Measurements from ENCODE around the gene ABHD8. TPM values are rescaled to one million over a fixed set of nuclear protein-coding genes. Genes with fewer than 3 reads are reported as not detected.

ABHD8 gene
- total RNA-seq, 1 experiment from 2014 or later = 13.2 TPM

DNA sequence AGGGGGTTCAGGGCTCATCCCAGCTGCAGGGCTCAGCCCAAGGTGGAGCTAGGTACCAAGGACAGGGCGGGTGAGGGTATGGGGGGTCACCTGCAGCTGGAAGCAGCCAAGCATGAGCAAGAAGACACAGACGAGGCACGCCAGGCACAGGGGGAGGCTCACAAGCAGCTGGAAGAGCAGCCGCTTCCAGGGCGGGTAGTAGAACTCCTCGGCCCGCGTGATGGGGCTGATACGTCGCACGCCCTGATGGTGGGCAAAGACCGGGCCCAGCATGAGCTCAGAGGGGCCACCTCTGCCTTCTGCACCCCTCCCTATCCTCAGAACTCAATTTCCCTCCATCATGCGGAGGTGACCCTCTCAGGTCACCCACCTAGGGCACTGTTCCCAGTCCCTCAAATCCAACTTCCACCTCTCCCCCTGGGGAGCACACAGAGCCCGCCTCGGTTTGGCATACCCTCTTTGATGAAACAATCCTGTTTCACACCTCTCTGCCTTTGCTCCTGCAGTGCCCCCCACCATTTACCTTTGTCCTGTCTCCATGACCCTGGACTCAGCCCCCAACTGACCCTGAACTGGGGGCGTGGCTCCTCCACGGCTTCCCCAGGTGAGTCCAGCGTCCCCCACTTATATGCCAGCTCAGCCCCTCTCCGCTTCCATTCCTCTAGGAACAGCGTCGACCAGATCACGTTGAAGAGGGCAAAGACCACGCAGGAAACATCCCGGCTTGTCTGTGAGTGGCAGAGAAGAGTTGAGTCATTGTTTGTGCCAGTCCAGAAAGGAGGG lies 27.2 kb upstream of the ABHD8 start:
- Mint-ChIP-seq H3K9me3 (peaks cover 5% of the 10 kb centered on the region), H3K4me1 (peaks cover 30% of the 10 kb centered on the region), H3K4me3 (peak overlapping the region; percentile 59), H3K36me3 (peaks cover 11% of the 10 kb centered on the region), H3K27ac (peak overlapping the region; percentile 30; the same call in 1 of the 2 replicates), H3K27me3 (ENCODE audit: low read depth) (peaks cover 5% of the 10 kb centered on the region)
- DNase-seq (ENCODE audit: low spot score) (no peak), ATAC-seq (no peak)
- TF ChIP-seq, protein P1, sequence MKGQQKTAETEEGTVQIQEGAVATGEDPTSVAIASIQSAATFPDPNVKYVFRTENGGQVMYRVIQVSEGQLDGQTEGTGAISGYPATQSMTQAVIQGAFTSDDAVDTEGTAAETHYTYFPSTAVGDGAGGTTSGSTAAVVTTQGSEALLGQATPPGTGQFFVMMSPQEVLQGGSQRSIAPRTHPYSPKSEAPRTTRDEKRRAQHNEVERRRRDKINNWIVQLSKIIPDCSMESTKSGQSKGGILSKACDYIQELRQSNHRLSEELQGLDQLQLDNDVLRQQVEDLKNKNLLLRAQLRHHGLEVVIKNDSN (CRISPR knock-in tag; IDR thresholded peaks at IDR 0.05) = no peak
- TF ChIP-seq JUN (CRISPR knock-in tag; IDR thresholded peaks at IDR 0.05) (no peak), FOXK1 (CRISPR knock-in tag; IDR thresholded peaks at IDR 0.05) (no peak)
- ChIA-PET CTCF (interaction anchor here (0.9 to 1.6 kb wide), 4 partner anchors 9 to 111 kb away, joined by 3 read pairs; partner anchors contain the start of gene MVB12A), POLR2A (interaction anchor here (0.6 kb wide), 1 partner anchor 69 kb away, joined by 3 read pairs; no protein-coding TSS in a partner anchor)

DNA sequence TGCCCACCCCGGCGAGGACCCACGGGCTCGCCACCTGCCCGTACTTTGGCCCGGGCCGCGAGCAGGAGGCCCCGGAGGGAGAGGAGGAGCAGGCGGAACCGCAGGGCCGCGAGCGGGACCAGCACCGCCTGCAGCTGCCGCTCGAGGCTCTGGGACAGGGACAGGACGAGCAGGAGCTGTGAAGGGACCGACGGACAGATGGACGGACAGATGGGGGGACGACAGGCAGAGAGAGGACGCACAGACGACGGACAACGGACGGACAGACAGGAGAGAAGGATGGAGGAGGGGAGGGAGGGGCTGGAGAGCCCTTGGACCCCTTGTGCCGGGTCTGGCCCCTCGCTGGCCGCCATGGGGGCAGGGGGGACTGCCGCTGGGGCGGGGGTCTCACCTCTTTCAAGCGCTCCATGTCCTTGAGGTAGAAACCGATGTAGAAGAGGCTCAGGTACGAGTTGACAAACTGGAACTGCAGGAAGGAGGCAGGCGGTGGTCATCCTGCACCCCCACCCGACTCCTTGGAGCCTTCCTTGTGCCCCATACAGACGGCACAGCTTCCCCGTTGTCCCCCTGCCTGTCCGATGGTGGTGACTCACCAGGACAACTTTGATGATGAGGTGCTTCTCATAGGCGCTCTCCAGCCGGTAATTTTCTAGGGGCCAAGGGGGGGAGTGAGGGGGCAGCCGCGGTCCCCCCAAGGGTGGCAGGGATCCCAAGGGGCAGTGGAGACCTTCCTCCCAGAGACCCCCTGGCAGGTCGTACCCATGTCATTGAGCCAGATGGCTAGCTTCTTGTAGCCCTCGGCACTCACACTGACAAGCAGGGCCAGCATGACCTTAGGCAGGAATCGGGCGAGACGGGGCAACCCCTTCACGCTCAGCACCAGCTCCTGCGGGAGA lies 26.4 kb upstream of the ABHD8 start:
- Mint-ChIP-seq H3K36me3 (peaks cover 11% of the 10 kb centered on the region), H3K4me1 (peaks cover 24% of the 10 kb centered on the region), H3K4me3 (peak overlapping the region; percentile 59), H3K27ac (no peak overlapping the region), H3K27me3 (ENCODE audit: low read depth) (peaks cover 5% of the 10 kb centered on the region), H3K9me3 (peaks cover 5% of the 10 kb centered on the region)
- POLR2A ChIA-PET = interaction anchor here (0.5 to 1.2 kb wide), 3 partner anchors 20 to 87 kb away, joined by 3 to 5 read pairs (median 4); partner anchors contain the start of gene DDA1
- ATAC-seq (no peak), DNase-seq (ENCODE audit: low spot score) (no peak)
- TF ChIP-seq SOX15 (CRISPR knock-in tag; IDR thresholded peaks at IDR 0.05) (no peak), JUN (CRISPR knock-in tag; IDR thresholded peaks at IDR 0.05) (no peak), RORB (CRISPR knock-in tag; IDR thresholded peaks at IDR 0.05) (no peak), FOXP1 (CRISPR knock-in tag; IDR thresholded peaks at IDR 0.05; ENCODE audit: borderline replicate concordance) (peak; percentile 64; the same call in 1 of the 2 replicates), TEAD1 (CRISPR knock-in tag; IDR thresholded peaks at IDR 0.05) (no peak), SMAD3 (CRISPR knock-in tag; IDR thresholded peaks at IDR 0.05; ENCODE audit: borderline replicate concordance) (0 out of 2 replicates have a peak, but pooled peaks have one; percentile 6), SMAD4 (CRISPR knock-in tag; IDR thresholded peaks at IDR 0.05) (no peak)
- TF ChIP-seq, protein P2, sequence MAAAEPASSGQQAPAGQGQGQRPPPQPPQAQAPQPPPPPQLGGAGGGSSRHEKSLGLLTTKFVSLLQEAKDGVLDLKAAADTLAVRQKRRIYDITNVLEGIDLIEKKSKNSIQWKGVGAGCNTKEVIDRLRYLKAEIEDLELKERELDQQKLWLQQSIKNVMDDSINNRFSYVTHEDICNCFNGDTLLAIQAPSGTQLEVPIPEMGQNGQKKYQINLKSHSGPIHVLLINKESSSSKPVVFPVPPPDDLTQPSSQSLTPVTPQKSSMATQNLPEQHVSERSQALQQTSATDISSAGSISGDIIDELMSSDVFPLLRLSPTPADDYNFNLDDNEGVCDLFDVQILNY (CRISPR knock-in tag; IDR thresholded peaks at IDR 0.05) = peak; percentile 76; the same call in 1 of the 2 replicates
- TF ChIP-seq, protein P3, sequence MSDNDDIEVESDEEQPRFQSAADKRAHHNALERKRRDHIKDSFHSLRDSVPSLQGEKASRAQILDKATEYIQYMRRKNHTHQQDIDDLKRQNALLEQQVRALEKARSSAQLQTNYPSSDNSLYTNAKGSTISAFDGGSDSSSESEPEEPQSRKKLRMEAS (CRISPR knock-in tag; IDR thresholded peaks at IDR 0.05) = peak; percentile 5
- TF ChIP-seq, protein P4, sequence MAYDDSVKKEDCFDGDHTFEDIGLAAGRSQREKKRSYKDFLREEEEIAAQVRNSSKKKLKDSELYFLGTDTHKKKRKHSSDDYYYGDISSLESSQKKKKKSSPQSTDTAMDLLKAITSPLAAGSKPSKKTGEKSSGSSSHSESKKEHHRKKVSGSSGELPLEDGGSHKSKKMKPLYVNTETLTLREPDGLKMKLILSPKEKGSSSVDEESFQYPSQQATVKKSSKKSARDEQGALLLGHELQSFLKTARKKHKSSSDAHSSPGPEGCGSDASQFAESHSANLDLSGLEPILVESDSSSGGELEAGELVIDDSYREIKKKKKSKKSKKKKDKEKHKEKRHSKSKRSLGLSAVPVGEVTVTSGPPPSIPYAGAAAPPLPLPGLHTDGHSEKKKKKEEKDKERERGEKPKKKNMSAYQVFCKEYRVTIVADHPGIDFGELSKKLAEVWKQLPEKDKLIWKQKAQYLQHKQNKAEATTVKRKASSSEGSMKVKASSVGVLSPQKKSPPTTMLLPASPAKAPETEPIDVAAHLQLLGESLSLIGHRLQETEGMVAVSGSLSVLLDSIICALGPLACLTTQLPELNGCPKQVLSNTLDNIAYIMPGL (CRISPR knock-in tag; IDR thresholded peaks at IDR 0.05) = peak; percentile 65; the same call in 1 of the 2 replicates
- CTCF ChIA-PET = interaction anchor here (0.9 to 3.5 kb wide), 6 partner anchors 10 to 112 kb away, joined by 3 to 20 read pairs (median 4); partner anchors contain the start of gene ANKLE1

DNA sequence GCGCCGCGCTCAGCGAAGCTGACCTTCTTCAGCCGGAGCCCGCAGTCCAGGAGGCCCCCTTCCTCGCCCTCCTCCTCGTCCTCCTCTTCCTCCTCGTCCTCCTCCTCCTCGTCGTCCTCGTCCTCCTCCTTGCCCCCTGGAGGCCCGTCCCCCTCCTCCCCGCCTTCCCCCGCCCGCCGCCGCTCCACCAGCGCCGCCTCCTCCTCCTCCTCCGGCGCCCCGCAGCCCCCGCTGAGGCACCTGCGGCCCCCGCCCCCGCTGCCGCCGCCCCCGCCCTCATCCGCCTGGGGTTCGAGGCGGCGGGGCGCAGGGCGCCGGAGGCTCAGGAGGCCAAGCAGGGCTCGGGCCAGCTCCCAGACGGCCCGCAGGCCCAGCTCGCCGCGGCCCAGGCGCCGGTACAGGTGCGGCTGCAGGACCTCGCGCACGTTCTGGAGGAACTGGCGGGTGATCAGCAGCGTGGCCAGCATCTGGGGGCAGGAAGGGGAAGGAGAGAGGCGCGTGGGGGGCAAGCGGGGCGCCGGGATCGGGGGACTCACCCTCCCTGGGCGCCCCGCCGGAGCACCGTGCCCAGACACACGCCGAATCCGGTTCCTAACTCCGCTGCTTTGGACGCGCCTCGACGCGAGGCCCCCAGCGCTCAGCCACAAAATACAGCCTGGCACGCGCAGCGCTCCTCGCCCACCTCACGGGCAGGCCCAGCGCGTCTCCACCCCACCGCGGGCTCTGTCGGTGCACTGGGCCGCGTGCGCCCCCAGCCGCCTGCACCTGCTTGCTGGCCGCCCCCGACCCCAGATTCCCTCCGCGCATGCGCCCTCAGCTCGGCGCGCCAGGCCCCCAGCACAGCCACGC lies 25.5 kb upstream of the ABHD8 start:
- ATAC-seq = no peak
- TF ChIP-seq, protein P5, sequence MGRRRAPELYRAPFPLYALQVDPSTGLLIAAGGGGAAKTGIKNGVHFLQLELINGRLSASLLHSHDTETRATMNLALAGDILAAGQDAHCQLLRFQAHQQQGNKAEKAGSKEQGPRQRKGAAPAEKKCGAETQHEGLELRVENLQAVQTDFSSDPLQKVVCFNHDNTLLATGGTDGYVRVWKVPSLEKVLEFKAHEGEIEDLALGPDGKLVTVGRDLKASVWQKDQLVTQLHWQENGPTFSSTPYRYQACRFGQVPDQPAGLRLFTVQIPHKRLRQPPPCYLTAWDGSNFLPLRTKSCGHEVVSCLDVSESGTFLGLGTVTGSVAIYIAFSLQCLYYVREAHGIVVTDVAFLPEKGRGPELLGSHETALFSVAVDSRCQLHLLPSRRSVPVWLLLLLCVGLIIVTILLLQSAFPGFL (CRISPR knock-in tag; IDR thresholded peaks at IDR 0.05; ENCODE audit: borderline replicate concordance) = no peak
- TF ChIP-seq NFE2L1 (CRISPR knock-in tag; IDR thresholded peaks at IDR 0.05) (peak; percentile 84; the same call in 1 of the 2 replicates), TEAD1 (CRISPR knock-in tag; IDR thresholded peaks at IDR 0.05) (peak; percentile 73), ZNF671 (CRISPR knock-in tag; IDR thresholded peaks at IDR 0.05) (no peak)
- TF ChIP-seq, protein P6, sequence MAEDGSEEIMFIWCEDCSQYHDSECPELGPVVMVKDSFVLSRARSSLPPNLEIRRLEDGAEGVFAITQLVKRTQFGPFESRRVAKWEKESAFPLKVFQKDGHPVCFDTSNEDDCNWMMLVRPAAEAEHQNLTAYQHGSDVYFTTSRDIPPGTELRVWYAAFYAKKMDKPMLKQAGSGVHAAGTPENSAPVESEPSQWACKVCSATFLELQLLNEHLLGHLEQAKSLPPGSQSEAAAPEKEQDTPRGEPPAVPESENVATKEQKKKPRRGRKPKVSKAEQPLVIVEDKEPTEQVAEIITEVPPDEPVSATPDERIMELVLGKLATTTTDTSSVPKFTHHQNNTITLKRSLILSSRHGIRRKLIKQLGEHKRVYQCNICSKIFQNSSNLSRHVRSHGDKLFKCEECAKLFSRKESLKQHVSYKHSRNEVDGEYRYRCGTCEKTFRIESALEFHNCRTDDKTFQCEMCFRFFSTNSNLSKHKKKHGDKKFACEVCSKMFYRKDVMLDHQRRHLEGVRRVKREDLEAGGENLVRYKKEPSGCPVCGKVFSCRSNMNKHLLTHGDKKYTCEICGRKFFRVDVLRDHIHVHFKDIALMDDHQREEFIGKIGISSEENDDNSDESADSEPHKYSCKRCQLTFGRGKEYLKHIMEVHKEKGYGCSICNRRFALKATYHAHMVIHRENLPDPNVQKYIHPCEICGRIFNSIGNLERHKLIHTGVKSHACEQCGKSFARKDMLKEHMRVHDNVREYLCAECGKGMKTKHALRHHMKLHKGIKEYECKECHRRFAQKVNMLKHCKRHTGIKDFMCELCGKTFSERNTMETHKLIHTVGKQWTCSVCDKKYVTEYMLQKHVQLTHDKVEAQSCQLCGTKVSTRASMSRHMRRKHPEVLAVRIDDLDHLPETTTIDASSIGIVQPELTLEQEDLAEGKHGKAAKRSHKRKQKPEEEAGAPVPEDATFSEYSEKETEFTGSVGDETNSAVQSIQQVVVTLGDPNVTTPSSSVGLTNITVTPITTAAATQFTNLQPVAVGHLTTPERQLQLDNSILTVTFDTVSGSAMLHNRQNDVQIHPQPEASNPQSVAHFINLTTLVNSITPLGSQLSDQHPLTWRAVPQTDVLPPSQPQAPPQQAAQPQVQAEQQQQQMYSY (CRISPR knock-in tag; IDR thresholded peaks at IDR 0.05) = peak; percentile 85
- TF ChIP-seq, protein P7, sequence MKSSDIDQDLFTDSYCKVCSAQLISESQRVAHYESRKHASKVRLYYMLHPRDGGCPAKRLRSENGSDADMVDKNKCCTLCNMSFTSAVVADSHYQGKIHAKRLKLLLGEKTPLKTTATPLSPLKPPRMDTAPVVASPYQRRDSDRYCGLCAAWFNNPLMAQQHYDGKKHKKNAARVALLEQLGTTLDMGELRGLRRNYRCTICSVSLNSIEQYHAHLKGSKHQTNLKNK (CRISPR knock-in tag; IDR thresholded peaks at IDR 0.05) = no peak

More for the DNA sequence above, 25.5 kb upstream of the ABHD8 start:
- DNase-seq (ENCODE audit: low spot score) = peak; percentile 58
- Mint-ChIP-seq H3K27me3 (ENCODE audit: low read depth) (peaks cover 5% of the 10 kb centered on the region), H3K36me3 (peaks cover 11% of the 10 kb centered on the region), H3K9me3 (peaks cover 5% of the 10 kb centered on the region), H3K4me1 (peaks cover 21% of the 10 kb centered on the region), H3K27ac (no peak overlapping the region), H3K4me3 (peak overlapping the region; percentile 84)
- ChIA-PET CTCF (interaction anchor here (0.6 to 3.5 kb wide), 28 partner anchors 9 to 278 kb away, joined by 3 to 35 read pairs (median 4); partner anchors contain the start of genes ANKLE1, DDA1, MRPL34 and MVB12A), POLR2A (interaction anchor here (0.5 to 1.4 kb wide), 6 partner anchors 11 to 88 kb away, joined by 3 to 5 read pairs (median 4); partner anchors contain the start of genes DDA1 and MRPL34)

Data from WTC11 (cell line).